COR-L47 (cell line): Measurements from ENCODE around the gene ASPHD2.
A peak's percentile ranks its signal among the peaks of the same experiment; 100 is the strongest.
"Not testable (repeated sequence)": the region's sequence is repeated elsewhere in the genome, so short reads cannot be mapped to it uniquely, and the experiment has no call there.

Experiments
- DNase-seq: peaks from one replicate; lab custom pipeline; 2025; lab: John Stamatoyannopoulos, UW

ASPHD2 gene, protein sequence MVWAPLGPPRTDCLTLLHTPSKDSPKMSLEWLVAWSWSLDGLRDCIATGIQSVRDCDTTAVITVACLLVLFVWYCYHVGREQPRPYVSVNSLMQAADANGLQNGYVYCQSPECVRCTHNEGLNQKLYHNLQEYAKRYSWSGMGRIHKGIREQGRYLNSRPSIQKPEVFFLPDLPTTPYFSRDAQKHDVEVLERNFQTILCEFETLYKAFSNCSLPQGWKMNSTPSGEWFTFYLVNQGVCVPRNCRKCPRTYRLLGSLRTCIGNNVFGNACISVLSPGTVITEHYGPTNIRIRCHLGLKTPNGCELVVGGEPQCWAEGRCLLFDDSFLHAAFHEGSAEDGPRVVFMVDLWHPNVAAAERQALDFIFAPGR

DNA sequence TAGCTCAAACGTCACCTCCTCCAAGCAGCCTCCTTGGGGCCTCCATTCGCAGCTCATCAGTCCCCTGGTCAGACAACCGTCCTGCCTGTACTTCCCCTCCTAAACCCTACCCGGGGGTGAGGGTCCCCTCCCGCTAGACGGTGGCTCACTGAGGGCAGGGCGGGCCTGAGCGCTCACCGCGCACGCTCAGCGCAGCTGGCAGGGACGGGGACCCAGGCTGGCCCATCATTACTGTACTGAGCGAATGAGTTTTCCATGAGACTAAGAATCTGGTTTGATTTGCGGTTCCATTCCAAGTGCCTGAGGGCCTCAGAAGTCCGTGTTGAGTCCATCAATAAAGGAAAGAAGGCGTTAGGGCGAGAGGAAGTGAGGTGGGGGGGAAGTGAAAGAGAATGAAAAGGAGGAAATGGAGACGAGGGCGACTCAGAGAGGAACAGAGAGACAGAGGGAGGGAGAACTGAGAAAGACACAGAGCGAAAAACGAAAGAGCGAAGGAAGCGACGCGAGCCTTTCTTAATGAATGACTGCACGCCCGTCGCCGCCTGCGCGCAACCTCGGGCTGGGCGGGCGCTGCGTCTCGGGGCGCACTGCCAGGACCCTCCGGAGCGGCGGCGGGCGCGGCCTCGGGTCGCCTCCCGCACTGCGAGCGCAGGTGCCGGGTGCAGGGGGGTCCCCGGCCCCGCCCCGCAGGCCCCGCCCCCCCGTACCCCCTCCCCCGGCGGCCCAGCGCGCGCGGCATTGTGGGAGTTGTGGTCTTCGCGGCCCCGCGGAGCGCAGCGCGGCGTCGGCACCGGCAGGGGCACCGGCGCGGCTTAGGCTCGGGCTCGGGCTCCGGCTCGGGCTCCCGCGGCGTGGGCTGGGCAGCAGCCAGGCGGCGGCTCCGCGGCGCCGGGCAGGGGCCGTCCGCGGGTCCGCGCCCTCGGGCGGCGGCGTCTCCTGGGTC is at the start of gene ASPHD2:
Gene ASPHD2, plus strand, starts transcription at position 746 of the 943 bp plus-strand sequence. CDS start 4,356 bp downstream, outside the sequence.
- DNase-seq: peak; percentile 65

DNA sequence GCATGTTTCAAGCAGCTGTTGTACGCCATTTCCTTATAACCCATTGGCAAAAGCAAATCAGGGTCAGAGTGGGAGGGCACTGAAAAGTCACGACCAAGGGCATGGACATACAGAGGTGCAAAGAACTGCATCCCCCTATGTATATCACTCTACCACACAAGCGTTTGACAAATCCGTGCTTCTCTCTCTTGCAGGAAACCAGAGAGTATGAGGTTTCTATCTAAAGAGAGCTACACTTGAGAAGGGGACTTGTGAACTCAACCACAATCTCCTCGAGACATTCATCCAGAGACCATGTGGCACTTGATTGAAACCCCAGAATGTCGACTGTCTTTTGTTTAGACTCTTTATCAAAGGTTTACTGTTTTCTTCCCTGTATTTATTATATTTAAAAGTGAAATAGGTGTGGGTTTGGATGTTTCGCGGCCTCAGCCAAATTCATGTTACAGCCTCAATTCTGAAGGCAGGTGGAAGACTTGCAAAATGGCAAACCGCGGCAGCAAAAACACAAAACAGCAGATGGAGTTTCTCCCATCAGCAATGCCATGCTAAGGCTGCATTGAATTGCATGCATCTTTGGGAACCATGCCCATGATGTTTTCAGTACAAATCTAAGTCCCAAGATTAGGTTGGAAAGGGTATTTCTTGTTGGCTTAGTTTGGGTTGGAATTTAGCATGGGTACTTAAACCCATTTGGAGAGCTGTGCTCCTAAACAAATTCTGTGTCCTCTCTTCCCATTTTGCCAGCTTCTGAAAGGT is 48.8 kb upstream of the ASPHD2 start:
- no peak for DNase-seq

DNA sequence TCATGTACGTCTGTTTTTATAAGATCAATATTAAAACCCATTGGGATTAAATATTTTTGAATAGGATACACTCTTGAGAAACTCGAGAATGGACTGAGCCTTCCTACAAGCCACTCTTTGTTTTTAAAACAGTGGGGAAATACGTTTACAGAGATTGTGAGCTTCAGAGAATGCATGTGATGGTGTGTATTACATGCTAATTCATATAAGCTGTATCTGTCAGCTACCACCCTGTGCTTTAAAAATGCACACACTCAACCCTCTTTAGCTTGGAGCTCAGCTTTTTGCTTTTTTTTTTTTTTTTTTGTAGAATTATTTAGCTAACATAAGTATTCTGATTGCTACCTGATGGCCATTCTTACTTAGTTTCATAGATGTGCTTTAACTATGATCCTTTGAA is 46.3 kb upstream of the ASPHD2 start:
- no peak for DNase-seq

DNA sequence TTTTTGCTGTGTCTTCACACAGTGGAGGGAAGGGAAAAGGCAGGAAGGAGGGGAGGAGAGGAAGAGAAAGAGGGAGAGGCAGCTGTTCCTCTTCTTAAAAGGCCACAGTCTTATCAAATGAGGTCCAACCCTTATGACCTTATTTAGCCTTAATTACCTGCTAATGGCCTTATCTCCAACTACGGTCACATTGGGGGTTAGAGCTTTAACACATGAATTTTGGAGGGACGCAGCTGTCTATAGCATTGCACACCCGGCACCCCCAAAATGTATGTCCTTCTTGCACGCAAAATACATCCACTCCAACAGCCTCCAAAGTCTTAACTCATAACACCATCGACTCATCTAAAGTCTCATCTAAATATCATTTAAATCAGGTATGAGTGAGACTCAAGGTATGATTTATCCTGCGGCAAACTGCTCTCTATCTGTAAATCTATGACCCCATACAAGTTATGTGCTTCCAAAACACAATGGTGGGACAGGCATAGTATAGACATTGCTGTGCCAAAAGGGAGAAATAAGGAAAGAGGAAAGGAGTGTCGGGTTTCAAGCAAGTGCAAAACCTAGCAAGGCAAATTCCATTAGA is 45.0 kb upstream of the ASPHD2 start:
- DNase-seq: no peak

DNA sequence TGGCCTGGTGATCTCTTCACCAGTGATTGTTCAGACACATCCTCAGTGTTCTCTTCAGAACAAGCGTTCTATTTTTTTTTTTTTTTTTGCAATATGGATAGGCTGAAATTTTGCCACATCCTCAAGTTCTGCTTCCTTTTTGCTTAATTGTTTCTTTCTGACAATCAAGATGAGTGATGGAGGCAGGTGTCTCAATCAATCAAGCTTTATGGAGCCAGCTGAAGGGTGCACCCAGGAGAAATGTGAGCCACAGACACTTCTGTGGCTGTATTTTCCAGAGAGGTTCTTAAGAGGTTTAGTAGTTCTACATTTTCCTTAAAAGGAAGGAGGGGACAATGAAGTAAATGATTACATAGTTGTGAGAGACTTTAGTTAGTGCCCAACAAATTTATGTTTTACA is 43.9 kb upstream of the ASPHD2 start:
- no peak for DNase-seq

DNA sequence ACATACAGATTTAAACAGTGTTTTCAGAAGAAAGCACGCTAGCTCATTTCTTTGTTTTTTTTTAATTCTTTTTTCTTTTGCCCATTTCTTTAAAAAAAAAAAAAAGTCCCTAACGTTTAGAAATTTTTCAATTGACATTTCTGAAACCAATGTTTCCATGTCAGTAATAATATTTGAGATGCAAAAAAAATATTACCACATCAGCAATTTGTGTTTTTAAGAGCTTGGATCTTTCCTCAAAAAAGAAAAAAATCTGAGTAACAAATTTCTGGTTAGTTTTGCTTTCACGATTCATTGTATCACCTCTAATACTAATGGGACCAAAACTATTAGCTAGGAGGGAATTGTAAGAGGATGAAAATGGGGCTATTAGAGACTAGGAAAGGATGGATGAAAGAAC is 39.9 kb upstream of the ASPHD2 start:
- no peak for DNase-seq

DNA sequence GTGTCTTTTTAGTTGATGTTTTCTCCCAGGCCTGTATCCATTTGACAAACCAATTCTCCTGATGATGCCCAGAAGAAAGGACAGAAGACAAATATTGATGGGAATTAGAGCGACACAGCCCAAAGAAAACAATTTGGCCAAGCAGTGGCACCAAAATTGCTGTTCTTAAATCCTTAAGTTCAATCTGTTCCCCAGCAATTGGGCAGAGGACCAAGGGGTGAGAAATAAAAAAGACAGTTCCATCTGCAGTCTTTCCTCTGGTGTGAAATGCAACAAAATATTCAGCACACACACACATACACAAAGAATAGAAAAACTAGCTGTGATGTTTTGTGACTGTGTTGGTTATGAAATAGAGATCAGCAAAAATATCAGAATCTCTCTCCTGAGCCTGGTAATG is 38.0 kb upstream of the ASPHD2 start:
- DNase-seq: no peak

DNA sequence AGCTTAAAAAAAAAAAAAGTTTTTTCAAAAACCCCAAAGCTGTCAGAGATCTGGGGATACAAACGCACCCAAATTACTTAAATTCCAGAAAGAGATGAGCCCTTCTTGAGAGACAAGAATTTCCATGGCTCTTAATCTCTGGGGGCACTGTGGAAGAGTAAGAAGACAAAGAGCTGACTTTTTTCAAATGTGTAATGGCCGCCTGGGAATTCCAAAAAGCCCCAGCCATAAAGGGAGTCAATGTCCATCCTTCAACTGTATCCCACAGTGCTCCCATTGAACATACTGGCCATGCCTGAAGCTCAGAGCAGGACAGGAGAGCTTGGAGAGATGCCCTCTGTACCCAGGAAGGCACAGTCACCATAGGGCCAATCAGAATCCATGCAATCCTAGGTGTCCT is 37.4 kb upstream of the ASPHD2 start:
- no peak for DNase-seq

DNA sequence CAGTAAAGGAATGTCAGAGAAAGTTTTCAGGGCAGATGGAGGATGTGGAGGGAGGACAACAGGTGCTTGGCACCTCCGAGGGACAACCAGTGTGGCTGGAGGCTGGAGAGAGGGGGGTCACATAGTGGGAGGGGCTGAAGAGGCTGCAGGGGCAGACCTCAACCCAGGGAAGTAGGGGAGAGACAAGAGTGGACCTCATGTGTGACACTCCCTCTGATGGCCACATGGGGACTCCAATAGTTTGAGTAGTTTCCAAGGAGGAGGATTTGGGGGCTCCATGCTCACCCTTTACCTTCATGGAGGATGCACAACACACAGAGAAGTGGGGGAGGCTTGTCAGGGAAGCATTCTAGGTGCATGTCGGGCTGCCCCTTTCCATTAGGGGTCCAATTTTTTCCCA is 35.1 kb upstream of the ASPHD2 start:
- DNase-seq: no peak

DNA sequence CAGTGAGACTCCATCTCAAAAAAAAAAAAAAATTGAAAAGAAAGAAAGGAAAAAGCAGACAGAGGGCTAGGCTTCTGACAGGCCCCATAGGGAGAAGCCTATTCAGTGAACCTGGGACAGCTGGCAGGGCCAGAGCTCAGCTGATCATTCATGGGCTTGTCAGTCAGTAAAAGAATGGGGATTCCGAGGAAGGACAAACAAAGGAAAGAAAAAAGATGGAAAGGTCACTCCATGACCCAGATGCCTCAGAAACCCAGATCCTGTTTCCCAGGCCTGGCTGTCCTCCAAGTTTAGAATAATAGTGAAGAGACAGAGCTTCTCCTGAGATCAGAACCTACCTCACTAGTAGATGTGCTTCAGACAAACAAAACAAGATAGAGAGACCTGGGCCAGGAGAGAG is 34.3 kb upstream of the ASPHD2 start:
- peak; percentile 79 for DNase-seq

DNA sequence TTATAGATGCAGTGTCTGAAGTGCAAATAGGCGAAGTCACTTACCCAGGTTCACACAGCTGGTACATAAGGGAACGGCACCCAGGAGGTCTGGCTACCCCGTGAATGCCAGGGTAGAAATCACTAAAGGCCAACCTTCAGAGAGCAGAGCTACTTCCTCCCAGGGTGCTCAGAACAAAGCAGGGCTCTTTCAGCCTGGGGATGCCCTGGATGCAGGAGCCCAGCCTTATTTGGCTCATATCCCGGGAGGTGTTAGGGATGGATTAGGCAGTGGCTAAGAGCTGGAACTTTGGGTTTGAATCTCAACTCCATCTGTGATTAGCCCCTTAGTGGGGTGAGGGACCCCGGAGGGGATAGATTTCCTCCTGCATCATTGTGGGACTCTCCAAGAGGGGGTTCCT is 33.1 kb upstream of the ASPHD2 start:
- peak; percentile 70 for DNase-seq

DNA sequence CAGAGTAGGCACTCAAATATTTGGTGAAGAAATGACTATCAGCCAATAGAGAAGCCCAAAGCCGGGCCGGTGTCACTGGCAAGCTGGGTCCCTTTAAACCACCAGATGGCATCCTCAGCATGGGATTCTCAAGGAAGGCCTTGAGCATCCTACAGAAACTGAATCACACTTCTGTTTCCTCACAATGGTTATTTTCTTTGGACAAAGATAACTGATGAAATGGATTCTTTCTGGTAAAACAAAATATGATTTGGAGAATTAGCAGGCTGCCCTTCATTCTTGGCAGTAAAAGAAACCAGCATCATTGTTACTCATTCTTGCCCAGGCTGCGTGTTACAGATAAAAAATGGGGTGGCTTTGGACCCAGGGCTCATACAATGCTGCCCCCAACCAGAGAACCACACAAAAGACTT is 30.3 kb upstream of the ASPHD2 start:
- DNase-seq: peak; percentile 27

DNA sequence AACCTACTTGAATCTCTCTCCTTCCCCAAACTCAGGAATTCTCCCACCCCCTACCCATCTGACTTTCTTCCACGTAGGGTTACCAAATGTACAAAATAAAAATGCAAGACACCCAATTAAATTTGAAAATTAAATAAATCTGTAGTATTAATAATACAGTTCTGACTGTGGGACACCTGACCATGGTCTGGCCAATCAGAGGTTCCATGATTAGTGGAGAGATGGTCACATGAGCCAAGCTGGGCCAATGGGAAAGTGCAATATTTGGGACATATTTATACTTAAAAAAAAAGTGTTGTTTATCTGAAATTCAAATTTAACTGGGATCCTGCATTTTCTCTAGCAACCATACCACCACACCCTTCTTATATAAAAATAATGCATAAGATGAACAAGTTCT is 29.8 kb upstream of the ASPHD2 start:
- DNase-seq: no peak

DNA sequence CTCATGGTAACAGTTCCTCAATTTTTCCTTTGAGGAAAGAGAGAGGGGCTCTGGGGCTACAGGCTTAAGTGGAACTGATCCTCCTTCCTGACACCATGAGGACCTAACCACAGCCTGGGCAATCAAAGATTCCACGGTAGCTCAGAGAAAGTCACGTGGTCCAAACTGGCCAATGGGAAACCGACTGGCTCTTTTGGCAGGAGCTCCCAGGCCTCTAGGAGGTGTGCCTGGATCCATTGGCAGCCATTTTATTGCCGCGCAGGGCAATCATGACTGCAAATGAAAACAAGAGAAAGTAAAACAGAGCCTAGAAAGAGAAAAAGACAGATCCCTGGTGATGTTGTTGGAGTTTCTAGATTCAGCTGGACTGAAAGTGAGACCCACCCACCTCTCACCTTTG is 27.3 kb upstream of the ASPHD2 start:
- DNase-seq: no peak

DNA sequence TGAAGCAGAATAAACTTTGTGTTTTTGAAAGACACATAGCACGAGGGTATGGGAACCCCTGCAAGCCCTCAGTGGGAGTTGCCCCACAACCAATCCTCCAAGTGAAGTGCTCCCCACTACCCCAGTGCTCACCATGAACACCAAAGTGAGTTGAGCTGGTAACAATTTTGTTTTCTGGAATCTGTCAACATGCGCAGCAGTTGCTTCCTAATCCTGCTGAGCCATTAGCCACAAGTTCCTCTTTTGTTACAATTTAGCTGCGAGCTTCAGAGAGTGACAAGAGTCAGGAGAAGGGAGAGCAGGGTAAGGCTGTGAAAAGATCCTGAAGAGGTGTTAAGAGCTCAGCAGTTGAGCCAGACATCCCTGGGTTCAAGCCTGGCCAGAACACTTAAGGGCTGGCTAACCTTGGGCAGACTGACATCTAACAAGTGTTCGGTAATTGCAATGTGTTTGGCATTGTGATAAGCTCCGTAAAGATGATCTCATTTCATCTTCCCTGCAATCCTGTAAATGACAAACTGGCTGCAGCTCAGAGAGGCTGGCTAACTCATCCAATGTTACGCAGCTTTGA is 24.1 kb upstream of the ASPHD2 start:
- DNase-seq: no peak

DNA sequence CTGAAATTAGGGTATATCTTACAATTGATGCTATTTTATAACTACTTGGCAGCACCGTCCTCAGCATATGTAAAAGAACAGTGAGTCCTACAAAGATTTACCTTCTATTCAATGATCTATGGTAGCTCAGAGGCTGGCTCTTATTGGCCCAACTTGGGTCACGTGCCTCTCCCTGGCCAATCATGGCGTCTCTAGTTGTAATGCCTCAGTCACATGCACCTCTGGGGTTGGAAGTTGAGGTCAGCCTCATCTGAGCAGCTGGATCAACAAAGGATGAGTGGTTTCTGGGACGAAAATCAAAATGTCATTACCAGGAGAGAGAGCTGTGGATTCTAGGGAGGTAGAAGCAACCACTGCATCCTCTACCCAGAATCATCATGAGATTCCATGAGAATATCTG is 22.9 kb upstream of the ASPHD2 start:
- peak; percentile 15 for DNase-seq

DNA sequence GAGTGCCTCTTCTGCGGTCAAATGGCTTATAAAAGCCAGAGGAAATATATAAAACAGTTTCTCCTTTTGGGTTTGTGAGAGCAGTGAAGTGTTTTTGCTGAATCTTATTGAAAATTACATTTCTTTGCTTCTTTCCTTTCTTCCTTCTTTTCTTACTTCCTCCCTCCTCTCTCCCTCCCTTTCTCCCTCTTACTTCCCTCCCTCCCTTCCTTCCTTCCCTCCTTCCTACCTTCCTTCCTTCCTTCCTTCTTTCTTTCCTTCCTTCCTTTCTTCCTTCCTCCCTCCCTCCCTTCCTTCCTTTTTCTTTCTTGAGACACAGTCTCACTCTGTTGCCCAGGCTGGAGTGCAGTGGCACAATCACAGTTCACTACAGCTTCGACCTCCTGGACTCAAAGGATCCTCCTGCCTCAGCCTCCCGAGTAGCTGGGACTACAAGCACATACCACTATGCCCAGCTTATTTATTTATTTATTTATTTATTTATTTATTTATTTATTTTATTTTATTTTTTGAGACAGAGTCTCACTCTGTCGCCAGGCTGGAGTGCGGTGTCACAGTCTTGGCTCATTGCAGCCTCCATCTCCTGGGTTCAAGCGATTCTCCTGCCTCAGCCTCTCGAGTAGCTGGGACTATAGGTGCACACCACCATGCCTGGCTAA is 20.4 kb upstream of the ASPHD2 start:
- not testable (repeated sequence) for DNase-seq

DNA sequence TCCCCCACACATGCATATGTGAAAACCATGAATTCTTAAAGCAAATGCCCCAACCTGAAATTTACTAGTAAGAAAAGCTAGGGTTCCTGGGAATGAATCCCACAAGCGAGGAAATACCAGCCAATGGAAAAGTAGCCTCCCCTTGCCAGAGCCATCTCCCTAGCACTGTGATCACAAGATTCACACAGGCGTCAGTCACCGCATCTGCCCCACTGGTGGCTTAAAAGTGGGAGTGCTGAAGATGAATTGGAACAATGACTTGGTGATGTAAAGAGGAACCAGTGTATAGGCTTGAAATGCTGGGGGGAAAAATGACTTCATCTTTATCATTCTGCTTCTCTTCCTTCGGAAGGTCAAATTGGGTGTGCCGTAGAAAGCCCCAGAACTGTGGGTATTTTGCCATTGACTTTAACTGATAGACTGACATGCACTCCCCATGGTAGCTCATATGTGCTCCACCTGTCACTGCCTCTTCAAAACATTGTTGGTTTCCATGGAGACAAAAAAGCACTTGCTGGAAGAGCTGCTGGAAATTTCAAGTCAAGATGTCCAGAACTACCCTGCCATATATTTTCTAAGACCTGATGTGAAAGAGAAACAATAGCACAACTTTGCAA is 19.2 kb upstream of the ASPHD2 start:
- DNase-seq: no peak

DNA sequence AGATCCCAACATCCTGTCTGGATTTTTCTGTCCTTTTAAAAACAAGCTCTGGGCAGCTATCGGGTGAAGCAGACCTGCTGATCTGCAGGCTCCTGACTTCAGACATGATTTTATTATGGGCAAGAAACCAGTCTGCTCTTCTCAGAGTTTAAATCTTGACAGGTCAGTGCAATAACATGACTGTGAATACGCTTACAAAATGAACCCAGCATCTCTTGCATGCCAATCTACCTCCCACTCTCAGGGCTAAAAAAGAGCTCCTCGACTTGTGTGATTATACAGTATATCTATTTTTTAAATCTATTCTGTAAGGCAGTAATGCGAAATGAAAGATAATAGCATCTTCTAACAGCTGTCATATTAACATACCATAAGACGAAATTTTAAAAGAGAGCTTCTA is 18.7 kb upstream of the ASPHD2 start:
- DNase-seq: no peak

DNA sequence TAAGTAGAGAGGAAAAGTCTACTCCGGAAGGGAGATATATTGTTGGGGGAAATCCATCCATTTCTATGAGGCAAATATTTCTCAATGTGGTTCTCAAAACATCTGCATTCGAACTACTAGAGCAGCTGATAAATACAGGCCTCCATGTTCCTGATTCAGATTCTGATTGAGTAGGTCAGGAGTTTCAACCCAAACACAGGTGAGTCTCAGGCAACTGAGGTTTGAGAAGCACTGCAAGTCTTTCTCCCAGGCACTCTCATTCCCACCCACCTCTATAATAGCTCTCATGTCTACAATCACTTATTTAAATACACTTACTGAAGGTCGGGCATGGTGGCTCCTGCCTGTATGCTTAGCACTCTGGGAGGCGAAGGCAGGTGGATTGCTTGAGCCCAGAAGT is 14.7 kb upstream of the ASPHD2 start:
- no peak for DNase-seq

DNA sequence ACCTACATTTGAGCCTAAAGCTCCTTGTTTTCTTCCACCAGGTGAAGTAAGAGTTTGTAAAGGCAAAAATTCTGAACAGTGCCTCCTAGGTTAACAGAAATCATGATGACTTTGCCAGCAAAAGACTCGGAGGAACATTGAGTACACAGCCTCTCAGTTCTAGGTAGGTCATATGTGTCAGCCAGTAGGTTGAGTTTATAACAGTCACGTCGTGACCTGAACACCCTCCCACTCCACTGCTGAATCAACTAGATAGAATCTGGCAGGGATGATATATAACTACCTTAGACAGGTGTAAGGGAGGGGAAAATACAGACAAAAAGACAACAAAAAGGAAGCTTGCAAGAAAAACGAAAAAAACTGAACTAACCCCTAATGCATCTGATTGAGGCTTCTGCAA is 12.8 kb upstream of the ASPHD2 start:
- no peak for DNase-seq
